ENCODE data around the gene CAMKMT. TPM values are rescaled to one million over a fixed set of nuclear protein-coding genes. Genes with fewer than 3 reads are reported as not detected.

CAMKMT gene
- total and polyA plus RNA-seq, 8 donors = 8.3 to 17.5 (median 11.5) TPM

- DNase-seq (no peak), ATAC-seq (no peak)
- Histone ChIP-seq H3K36me3 (no peaks in the 10 kb centered on the region), H3K27ac (no peak overlapping the region), H3K4me1 (no peaks in the 10 kb centered on the region), H3K27me3 (peaks cover 0 to 12% of the 10 kb centered on the region in 2 donors), H3K4me3 (no peak overlapping the region), H3K9me3 (no peaks in the 10 kb centered on the region)
- TF ChIP-seq, protein P1, sequence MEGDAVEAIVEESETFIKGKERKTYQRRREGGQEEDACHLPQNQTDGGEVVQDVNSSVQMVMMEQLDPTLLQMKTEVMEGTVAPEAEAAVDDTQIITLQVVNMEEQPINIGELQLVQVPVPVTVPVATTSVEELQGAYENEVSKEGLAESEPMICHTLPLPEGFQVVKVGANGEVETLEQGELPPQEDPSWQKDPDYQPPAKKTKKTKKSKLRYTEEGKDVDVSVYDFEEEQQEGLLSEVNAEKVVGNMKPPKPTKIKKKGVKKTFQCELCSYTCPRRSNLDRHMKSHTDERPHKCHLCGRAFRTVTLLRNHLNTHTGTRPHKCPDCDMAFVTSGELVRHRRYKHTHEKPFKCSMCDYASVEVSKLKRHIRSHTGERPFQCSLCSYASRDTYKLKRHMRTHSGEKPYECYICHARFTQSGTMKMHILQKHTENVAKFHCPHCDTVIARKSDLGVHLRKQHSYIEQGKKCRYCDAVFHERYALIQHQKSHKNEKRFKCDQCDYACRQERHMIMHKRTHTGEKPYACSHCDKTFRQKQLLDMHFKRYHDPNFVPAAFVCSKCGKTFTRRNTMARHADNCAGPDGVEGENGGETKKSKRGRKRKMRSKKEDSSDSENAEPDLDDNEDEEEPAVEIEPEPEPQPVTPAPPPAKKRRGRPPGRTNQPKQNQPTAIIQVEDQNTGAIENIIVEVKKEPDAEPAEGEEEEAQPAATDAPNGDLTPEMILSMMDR (IDR thresholded peaks at IDR 0.05) = no peak
- intact Hi-C loops (cut with DNase I) = no loop called here
Observed at GRCh38 chr2:44787663-44788062, 425.9 kb downstream of the CAMKMT start.

- intact Hi-C loops (cut with DNase I) = no loop called here
- DNase-seq (no peak), ATAC-seq (no peak)
- H3K4me1 ChIP-seq = no peaks in the 10 kb centered on the region
- TF ChIP-seq, protein P1 (IDR thresholded peaks at IDR 0.05) = no peak
- peaks cover 0 to 12% of the 10 kb centered on the region in 2 donors for H3K27me3 ChIP-seq
- H3K9me3 ChIP-seq = no peaks in the 10 kb centered on the region
- H3K4me3 ChIP-seq = no peak overlapping the region
- no peaks in the 10 kb centered on the region for H3K36me3 ChIP-seq
- no peak overlapping the region for H3K27ac ChIP-seq
Observed at GRCh38 chr2:44789446-44789845, 427.7 kb downstream of the CAMKMT start.

DNA sequence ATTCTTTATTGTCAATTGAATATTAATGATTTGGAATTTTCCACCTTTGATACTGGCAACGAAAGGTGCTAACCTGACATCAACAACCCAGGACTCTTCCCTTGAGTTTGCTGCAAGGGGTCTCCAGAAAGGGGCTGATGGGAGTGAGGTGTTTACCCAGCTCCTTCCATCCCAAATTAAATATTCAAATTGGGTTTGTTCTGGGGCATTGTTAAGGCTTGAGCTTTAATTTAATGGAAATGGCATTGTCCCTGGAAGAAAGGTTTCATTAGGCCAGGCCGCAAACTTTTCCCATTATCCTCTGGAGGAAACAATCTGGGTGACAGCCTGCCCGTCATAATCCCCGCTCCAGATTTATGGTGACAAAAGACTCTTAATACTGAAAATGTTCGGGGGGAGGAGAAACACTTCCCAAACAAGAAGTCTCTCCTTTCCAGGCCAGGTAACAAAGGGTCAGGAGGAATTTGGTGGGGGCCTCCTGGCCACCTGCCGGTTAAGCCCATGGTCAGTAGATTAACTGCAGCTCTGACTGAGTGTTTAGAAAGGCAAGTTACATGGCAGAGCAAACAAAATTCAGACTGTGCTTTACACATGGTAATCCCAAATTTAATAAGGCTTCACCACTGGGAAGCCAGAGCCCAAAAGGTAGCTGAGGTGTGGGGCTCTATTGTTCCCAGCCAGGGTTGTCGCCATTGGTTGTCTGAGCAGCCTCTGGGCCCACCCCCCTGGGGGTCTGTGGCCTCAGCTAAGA lies 428.4 kb downstream of the CAMKMT start:
- Histone ChIP-seq H3K4me3 (no peak overlapping the region), H3K9me3 (no peaks in the 10 kb centered on the region), H3K4me1 (no peaks in the 10 kb centered on the region), H3K36me3 (no peaks in the 10 kb centered on the region), H3K27ac (no peak overlapping the region), H3K27me3 (peaks cover 0 to 12% of the 10 kb centered on the region in 2 donors)
- ATAC-seq (no peak), DNase-seq (no peak)
- intact Hi-C loops (cut with DNase I) = no loop called here
- TF ChIP-seq, protein P1 (IDR thresholded peaks at IDR 0.05) = no peak

- H3K36me3 ChIP-seq = no peaks in the 10 kb centered on the region
Observed at GRCh38 chr2:44793322-44793870, 431.6 kb downstream of the CAMKMT start.

DNA sequence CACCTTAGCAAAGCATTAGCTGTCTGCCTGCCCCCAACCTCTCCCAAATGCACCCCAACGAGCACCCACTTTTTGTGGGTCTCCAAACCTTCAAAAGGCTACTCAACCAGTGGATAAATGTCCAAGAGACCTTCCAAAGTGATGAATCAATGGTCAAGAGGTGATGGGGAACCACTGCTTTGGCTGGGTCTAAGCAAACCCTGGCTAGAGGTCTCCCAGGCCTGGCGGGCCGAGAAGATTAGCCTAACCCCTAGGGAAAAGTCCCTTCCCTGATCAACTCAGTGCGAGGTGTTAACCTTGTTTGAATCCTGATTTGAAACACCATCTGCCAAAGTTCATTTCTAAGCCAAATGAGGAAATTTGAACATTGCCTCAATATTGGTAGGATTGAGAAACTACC lies 435.0 kb downstream of the CAMKMT start:
- H3K4me1 ChIP-seq = peaks cover 0 to 5% of the 10 kb centered on the region in 2 donors
- H3K27me3 ChIP-seq = peaks cover 42 to 56% of the 10 kb centered on the region in 2 donors
- H3K36me3 ChIP-seq = no peaks in the 10 kb centered on the region
- no peaks in the 10 kb centered on the region for H3K9me3 ChIP-seq
- ATAC-seq (no peak), DNase-seq (no peak)
- H3K4me3 ChIP-seq = no peak overlapping the region
- intact Hi-C loops (cut with DNase I) = no loop called here
- TF ChIP-seq, protein P1 (IDR thresholded peaks at IDR 0.05) = no peak
- no peak overlapping the region for H3K27ac ChIP-seq

More at GRCh38 chr2:44793322-44793870, 431.6 kb downstream of the CAMKMT start:
- H3K27ac ChIP-seq = no peak overlapping the region
- DNase-seq = peak in 1 of 4 donors; percentile 65
- no peaks in the 10 kb centered on the region for H3K4me1 ChIP-seq
- intact Hi-C loops (cut with DNase I) = no loop called here
- H3K9me3 ChIP-seq = no peaks in the 10 kb centered on the region
- H3K27me3 ChIP-seq = peaks cover 8 to 35% of the 10 kb centered on the region in 2 donors
- ATAC-seq = no peak
- H3K4me3 ChIP-seq = no peak overlapping the region
- TF ChIP-seq, protein P1 (IDR thresholded peaks at IDR 0.05) = no peak
